NCI-H1105 (cell line): ENCODE results near the gene SYT8.
"Not testable (repeated sequence)": the region's sequence is repeated elsewhere in the genome, so short reads cannot be mapped to it uniquely, and the experiment has no call there.

Experiments
- DNase-seq: peaks from one replicate; lab custom pipeline; 2025; lab: John Stamatoyannopoulos, UW

SYT8 gene

GRCh38 chr11:1873813-1874150 is 39.0 kb downstream of the SYT8 start:
- not testable (repeated sequence) for DNase-seq

DNA sequence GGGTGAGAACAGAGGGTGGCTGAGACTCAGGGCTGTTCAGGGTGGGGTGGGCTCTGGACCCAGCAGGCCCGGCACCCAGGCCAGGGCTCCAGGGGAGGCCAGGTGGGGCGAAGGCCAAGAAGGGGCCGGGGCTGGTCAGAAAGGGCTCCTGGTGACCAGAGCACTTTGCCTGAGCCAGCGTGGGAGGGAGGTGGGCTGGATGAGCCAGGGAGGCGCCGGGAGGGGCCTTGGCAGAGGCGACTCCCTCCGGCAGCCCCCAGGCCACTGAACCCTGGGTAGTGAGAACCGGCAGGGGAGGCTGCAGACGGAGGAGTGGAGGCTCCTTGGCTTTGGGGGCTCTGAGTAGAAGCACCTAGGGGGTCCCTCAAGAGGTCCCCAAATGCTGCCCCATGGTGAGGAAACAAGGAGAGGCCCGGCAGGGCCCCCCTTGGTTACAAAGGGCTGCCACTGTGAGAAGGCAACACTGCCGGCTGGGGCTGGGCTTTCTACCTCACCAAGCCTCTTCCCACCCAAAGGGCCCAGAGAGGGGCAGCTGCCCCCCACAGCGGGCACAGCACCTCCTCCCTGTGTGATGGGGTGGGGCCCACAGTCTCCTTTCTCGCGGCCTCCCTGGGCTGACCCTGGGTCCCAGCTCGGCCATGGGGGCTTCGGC is 39.8 kb downstream of the SYT8 start:
- not testable (repeated sequence) for DNase-seq

DNA sequence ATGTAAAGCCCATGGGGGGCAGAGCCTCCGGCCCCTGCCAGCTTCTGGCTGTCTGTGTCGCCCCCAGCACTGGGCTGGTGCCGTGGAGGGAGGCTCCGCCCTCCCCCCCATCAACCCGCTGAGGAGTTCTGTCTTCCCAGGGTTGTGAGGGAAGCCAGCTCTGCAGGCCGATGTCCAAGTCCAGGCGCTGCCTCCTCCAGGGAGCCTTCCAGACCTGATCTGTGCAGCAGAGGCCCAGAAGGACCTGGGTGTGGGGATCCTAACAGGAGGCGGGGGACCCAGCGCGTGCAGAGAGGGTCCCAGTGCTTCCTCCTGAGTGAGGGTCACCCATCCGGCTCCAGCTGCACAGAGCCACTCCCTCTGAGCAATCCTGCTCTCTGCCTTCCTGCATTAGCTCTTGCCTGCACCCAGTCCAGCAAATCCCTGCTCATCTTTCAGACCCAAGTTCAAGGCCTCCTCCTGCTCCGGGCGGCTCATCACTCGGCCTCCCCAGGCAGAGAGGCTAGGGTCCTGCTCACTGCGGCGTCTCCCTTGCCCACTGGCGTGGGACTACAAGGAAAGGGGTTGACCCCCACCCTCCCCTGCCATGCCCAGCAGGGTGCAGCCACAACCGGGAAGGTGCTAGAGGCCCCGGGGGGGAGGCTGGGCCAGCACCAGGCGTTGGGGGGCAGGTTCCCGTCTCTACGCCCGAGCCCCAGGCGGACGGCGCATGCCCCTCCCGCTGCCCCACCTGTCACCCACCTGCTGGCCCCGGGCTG is 40.5 kb downstream of the SYT8 start:
- DNase-seq: peak; percentile 60

DNA sequence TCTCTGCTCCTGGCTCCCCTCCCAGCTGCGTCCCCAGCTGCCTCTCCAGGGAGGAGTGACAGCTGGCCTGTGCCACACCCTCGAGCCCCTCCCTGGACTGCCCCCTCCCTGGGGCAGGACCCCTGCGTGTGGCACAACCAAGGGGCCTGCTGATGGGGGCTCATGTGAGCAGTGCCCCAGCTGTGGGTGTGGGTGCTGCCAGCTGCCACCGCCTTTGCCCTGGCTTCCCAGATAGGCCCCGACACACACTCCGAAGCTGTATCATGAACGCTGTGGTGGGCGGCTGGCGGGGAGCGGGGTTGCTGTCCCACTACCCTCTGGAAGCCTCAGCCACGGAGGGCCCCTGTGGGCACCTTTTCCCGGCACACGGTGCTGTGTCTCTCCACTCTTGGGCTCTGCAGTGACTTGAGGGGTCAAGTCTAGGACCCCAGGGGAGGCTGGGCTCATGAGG is 41.1 kb downstream of the SYT8 start:
- peak; percentile 60 for DNase-seq

DNA sequence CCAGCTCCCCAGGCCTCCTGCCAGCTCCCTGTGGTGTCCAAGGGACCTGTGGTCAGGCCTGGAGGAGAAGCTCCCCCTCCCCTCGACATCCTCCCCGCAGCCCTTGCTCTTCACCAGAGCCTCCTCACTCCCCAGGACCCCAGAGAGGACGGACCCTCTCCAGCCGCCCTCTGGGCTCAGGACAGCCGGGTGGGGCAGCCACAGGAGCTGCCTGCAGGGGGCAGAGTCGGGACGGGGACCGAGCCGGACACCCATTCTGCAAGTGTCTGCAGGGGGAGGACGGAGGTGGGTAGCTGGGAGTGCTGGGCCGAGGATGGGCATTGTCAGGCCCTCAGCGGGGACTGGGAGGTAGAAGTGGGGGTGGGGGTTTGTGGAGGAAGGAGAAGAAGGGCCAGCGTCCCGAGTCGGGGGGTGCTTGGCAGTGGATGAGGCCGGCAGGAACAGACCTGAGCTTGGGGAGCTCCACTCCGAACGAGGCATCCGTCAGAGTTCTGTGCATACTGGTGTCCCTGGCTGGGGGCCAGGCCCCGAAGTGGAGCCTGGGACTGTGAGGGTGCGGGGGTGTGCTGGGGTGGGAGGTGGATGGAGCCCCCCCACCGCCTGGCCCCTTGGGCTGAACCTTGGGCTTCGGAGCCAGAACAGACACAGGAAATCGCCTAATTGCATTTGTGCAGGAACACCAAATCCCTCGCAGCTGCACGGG is 41.7 kb downstream of the SYT8 start:
- DNase-seq: peak; percentile 10

- DNase-seq: peak; percentile 69
These were observed 42.7 kb downstream of the SYT8 start for GRCh38 chr11:1877211-1878136.

DNA sequence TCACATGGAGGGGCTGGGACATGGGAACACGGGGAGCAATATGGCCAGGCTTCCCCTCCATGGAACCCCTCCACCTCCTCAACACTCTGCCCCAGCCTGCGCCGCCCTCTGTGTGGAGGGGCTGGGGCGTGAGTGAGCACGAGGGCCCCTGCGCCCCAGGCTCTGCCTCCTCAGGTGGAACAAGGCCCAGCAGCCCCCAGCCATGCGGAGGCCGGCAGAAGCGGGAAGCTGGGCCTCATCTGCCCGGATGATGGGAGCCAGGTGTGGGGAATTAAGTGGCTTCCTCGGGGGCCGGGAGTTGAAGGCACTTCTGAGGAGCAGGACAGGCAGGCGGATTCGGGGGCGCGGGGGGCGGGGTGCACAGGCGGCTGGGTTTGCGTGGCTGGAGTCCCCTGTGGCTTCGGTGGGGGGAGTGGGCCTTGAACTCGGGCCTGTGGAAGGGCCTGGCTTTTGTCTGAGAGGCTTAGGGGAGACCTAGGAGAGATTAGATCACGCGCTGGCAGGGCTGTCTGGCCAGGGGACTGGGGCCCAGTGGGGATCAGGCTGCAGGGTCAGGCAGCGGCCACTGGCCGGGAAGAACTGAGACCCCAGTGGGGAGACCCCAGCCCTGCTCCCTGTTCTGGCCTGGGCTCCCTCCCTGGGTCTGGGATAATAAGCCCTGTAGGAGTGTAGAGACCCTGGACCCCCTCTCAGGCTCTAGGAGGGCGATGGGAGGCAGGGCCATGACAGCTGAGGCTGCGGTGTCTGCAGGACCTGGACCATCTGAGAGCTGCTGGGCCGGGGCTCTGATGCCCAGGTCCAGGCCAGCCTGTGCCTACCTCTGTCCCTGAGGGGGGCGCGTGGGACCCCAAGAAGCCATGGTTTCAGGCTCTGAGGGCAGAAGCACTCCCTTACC is 43.6 kb downstream of the SYT8 start:
- DNase-seq: no peak

DNA sequence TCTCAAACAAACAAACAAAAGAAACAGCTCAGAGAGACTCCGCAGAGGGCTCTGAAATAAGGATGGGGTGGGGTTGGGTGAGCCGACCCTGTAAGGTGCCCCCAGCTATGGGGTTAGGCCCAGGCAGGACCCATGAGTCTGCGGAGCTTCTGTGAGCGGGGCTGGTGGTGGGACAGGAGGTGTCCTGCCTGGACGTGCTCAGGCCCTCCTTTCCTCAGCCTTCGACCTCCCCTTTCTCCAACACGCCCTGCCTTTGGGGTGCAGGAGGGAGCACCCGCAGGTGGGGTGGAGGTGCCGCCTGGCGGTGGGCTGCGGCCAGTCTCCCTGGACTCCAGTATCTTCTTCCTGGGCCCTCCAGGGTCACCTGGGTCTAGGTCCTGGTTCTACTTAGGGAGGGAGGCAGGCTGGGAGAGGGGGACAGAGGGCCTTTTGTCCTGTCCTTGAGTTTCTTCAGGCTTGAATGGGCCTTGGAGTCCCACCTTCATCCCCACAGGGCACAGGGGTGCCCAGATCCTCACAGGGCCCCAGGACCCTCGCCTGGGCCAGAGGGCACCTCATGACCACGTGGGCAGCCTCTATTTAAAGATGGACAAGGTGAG is 44.7 kb downstream of the SYT8 start:
- DNase-seq: no peak

- DNase-seq: no peak
These were observed 45.3 kb downstream of the SYT8 start for GRCh38 chr11:1879941-1880720.

DNA sequence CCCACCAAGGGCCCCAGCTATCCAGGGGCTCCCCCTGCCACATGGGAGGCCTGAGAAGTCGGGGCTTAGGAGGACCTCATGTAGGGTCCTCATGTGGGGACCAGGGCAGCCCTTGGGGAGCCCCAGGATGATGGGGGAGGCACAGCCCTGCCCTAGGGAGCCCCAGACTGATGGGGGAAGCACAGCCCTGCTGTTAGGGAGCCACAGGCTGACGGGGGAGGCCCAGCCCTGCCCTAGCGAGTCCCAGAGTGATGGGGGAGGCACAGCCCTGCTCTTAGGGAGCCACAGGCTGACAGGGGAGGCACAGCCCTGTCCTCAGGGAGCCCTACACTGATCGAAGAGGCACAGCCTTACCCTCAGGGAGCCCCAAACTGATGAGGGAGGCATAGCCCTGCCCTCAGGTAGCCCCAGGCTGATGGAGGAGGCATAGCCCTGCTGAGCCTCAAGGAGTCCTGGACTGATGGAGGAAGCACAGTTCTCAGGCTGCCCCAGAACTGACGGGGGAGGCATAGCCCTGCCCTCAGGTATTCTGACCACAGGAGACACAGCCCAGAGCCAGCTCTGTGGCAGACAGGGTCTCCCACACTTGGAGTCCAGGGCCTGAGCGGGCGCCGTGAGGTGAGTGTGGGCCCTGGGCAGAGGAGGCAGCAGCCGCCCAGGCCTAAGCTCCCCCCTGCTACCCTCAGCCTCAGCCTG is 46.1 kb downstream of the SYT8 start:
- DNase-seq: no peak

DNA sequence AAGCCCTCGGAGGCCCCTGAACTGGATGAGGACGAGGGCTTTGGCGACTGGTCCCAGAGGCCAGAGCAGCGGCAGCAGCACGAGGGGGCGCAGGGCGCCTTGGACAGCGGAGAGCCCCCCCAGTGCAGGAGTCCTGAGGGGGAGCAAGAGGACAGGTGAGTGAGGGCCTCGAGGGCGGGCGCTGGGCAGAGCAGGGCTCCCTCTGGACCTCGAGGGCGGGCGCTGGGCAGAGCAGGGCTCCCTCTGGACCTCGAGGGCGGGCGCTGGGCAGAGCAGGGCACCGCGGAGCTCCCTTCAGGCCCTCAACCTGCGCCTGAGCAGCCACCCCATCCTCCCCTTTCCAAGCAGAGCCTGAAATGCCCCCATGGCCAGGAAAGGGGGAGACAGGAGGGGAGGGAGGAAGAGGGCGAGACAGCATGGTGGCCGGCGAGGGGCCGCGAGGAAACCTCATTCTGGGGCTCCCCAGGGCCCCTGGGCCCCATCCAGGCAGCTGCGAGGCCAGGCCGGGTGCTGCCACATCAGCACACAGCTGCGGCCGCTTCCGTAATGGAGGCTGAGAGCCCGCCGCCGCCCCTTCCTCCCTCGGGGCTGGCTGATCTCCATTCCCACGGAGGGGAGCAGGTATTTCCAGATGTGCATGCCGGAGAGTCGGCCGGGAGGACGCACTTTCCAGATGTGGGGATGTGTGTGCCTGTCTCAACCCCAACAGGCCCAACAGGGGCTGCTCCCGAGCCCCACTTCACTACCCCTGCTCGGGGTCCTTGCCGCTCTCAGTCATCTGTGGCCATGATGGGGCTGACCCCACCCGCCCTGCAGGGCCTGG is 46.9 kb downstream of the SYT8 start:
- DNase-seq: no peak

DNA sequence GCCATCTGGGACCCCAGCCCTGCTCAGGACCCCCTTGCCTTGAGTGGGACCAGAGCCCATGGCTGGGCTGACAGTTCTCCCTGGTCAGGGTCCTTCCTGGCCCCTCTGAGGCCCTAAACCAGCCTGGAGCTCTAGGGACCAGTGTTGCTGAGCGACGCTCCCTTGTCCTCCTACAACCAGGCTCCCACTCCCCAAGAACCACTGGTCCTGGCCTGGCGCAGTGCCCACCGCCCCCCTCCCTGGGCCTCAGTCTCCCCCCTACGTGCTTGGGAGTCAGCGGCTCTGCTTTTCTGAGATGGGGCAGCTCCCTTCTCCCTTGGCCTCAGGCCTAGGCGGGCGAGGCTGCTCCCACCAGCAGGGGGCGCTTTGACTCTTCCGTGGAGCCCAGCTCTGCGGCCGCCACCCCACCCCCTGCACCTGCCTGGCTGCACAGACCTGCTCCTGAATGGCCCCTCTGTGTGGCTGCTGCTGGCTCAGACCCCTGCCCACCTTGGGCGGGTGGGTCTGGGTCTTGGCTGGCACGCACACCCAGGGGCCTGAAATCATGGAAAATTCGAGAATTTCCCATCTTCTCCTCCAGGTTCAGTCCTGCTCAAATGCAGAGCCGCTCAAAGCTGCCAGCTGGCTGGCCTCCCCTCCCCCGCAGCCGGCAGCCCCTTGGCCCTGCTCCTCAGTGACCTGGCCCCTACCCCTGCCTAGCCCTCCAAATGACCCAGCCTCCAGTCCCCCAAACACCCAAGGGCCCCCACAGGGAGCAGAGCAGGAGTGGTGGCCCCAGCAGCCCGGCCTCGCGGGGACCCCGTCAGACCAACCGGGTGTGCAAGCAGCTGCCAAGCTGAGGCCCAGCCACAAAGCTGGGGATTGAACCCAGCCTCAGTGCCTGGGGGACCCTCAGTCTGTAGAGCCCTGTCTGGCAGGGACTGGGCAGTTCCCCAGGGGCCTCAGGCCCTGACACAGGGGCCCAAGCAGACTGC is 47.8 kb downstream of the SYT8 start:
- DNase-seq: peak; percentile 79

- no peak for DNase-seq
These were observed 48.8 kb downstream of the SYT8 start for GRCh38 chr11:1883346-1884302.

GRCh38 chr11:1884303-1884700 is 49.5 kb downstream of the SYT8 start:
- DNase-seq: no peak

DNA sequence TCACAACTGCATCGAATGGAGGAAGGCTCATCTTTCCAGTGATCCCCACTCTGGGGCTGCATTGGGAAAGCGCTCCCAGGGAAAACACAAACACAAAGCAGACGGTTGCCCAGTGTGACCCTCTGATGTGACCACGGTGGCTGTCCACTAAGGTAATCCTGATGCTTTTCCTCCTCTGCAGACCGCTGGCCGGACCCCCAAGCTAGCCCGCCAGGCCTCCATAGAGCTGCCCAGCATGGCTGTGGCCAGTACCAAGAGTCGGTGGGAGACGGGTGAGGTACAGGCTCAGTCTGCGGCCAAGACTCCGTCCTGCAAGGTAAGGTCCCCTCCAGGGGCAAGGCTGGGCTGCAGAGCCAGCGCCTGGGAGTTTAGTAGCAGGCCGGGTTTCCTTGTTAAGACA is 51.8 kb downstream of the SYT8 start:
- not testable (repeated sequence) for DNase-seq
